Thoracic aorta (tissue), 2 donors: ENCODE measurements around the gene ABCA10. TPM values are rescaled to one million over a fixed set of nuclear protein-coding genes. Genes with fewer than 3 reads are reported as not detected.

Experiments
- ATAC-seq: fragments of 150-250 bp; one replicate; pipeline ENCODE4 v1.8.0; 2017; ENCODE audit warnings: low read depth; ENCODE audit not compliant: insufficient number of reproducible peaks, low FRiP score
- DNase-seq: peaks from one replicate; pipeline ENCODE4 v3.0.0-alpha.2; 2020; ENCODE audit warnings: low spot score
- H3K27ac ChIP-seq, 2 donors: fragments of 200-600 bp; sonication (generic); 1 replicate in 1 of 2; 2 replicates in 1 of 2; pipeline ENCODE4 v1.5.1; 2016; ENCODE audit warnings: mild to moderate bottlenecking in 2 of 2, moderate library complexity in 2 of 2
- H3K27me3 ChIP-seq: fragments of 200-600 bp; sonication (generic); replicated peaks from 2 replicates; pipeline ENCODE4 v1.6.0; 2016; ENCODE audit warnings: mild to moderate bottlenecking; ENCODE audit not compliant: insufficient read depth
- H3K36me3 ChIP-seq: fragments of 200-600 bp; sonication (generic); one replicate; pipeline ENCODE4 v1.5.1; 2016
- H3K4me1 ChIP-seq, 2 donors: fragments of 200-600 bp; sonication (generic); 1 replicate in 1 of 2; 2 replicates in 1 of 2; pipeline versions ENCODE4 v1.5.1 to v1.6.0; 2016; ENCODE audit warnings: low read depth in 2 of 2, mild to moderate bottlenecking in 1 of 2; ENCODE audit not compliant: control insufficient read depth in 1 of 2
- H3K4me3 ChIP-seq: fragments of 200-600 bp; sonication (generic); 2 replicates; pipeline ENCODE4 v1.5.1; 2016; ENCODE audit warnings: mild to moderate bottlenecking
- H3K9me3 ChIP-seq: fragments of 200-600 bp; sonication (generic); 2 replicates; pipeline ENCODE4 v1.5.1; 2016
- total RNA-seq, 2 donors: library from RNA; depleted of rRNA; stranded (reverse); fragments of >200 nt; gene quantifications; one replicate each; pipeline versions ENCODE4 v1.1.0 to v1.2.3, GENCODE V29; 2016
- TF ChIP-seq, protein P1 (sequence below): fragments of 200-600 bp; sonication (generic); IDR thresholded peaks from one replicate; pipeline ENCODE4 v1.5.1; 2019; ENCODE audit warnings: antibody characterized with exemption

The ABCA10 gene
- total RNA-seq, 2 donors from 2014 or later = 3.2 to 4.5 TPM

- no peak overlapping the region for H3K4me3 ChIP-seq
- H3K4me1 ChIP-seq = no peaks in the 10 kb centered on the region
- no peak overlapping the region for H3K27ac ChIP-seq
- H3K36me3 ChIP-seq = no peaks in the 10 kb centered on the region
- TF ChIP-seq, protein P1, sequence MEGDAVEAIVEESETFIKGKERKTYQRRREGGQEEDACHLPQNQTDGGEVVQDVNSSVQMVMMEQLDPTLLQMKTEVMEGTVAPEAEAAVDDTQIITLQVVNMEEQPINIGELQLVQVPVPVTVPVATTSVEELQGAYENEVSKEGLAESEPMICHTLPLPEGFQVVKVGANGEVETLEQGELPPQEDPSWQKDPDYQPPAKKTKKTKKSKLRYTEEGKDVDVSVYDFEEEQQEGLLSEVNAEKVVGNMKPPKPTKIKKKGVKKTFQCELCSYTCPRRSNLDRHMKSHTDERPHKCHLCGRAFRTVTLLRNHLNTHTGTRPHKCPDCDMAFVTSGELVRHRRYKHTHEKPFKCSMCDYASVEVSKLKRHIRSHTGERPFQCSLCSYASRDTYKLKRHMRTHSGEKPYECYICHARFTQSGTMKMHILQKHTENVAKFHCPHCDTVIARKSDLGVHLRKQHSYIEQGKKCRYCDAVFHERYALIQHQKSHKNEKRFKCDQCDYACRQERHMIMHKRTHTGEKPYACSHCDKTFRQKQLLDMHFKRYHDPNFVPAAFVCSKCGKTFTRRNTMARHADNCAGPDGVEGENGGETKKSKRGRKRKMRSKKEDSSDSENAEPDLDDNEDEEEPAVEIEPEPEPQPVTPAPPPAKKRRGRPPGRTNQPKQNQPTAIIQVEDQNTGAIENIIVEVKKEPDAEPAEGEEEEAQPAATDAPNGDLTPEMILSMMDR = no peak
- H3K9me3 ChIP-seq = no peaks in the 10 kb centered on the region
- no peaks in the 10 kb centered on the region for H3K27me3 ChIP-seq
- ATAC-seq (no peak), DNase-seq (no peak)
These were observed 124.9 kb downstream of the ABCA10 start for GRCh38 chr17:69103557-69104233.

DNA sequence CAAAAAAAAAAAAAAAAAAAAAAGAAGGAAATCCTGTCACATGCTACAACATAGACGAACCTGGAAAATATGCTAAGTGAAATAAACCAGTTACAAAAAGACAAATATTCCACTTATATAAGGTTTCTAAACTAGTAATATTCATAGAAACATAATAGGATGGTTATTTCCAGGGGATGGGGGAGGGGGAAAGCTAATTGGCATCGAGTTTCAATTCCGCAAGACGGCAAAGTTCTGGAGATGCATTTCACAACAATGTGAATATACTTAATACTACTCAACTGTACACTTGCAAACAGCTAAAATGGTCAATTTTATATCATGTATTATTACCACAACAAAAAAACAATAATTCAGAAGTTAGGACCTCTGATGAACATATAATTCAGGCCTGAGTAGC, 130.0 kb downstream of the ABCA10 start:
- ATAC-seq (no peak), DNase-seq (no peak)
- Histone ChIP-seq H3K27ac (no peak overlapping the region), H3K27me3 (no peaks in the 10 kb centered on the region), H3K36me3 (no peaks in the 10 kb centered on the region), H3K4me3 (no peak overlapping the region), H3K9me3 (no peaks in the 10 kb centered on the region), H3K4me1 (no peaks in the 10 kb centered on the region)
- TF ChIP-seq, protein P1 = no peak

Other genes starting within 250 kb of the ABCA10 start
- 10 to 100 TPM; 31.5 to 38.6 TPM for gene ABCA9, start 167.9 kb downstream of the ABCA10 start, total RNA-seq
- 10 to 100 TPM; 38.5 to 43.3 TPM for gene ABCA6, start 86.9 kb downstream of the ABCA10 start, total RNA-seq
- gene ABCA5, start 98.3 kb upstream of the ABCA10 start, total RNA-seq = 10 to 100 TPM in 1 of 2 donors, 1 to 10 TPM in 1; 9.1 to 46.2 TPM
- 1 to 10 TPM; 1.5 to 6.3 TPM for gene MAP2K6, start 185.9 kb upstream of the ABCA10 start, total RNA-seq